Hepatic stellate cell (primary cell): Measurements from ENCODE around the gene ERCC8.
A peak's percentile ranks its signal among the peaks of the same experiment; 100 is the strongest.
"Not testable (repeated sequence)": the region's sequence is repeated elsewhere in the genome, so short reads cannot be mapped to it uniquely, and the experiment has no call there.

Experiments used
- DNase-seq: peaks from one replicate; pipeline ENCODE4 v3.0.0; 2011; ENCODE audit warnings: low spot score

Gene ERCC8

GRCh38 chr5:60916646-60917045, 28.2 kb downstream of the ERCC8 start:
- DNase-seq = no peak

DNA sequence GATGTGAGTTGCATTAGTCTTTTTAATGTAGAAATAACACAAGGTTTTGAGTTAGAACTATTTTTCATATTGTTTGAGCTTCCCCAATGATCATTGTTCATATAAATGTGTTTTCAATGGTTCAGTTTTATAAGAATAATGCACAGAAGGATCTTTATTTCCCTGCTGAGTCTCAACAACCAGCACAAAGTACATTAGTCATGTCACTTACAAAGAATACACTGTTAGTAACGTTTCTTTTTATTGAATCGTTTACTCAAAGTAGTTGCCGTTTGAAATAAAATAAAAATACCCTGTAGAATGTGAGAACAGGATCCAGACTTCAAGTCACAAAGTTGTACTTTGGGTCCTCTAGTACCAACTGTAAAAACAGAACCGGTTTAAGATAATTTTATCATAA, 41.5 kb downstream of the ERCC8 start:
- DNase-seq = no peak

- no peak for DNase-seq
These were observed 47.9 kb downstream of the ERCC8 start for GRCh38 chr5:60896991-60897390.

GRCh38 chr5:60893521-60893920, 51.3 kb downstream of the ERCC8 start:
- DNase-seq = no peak

DNA sequence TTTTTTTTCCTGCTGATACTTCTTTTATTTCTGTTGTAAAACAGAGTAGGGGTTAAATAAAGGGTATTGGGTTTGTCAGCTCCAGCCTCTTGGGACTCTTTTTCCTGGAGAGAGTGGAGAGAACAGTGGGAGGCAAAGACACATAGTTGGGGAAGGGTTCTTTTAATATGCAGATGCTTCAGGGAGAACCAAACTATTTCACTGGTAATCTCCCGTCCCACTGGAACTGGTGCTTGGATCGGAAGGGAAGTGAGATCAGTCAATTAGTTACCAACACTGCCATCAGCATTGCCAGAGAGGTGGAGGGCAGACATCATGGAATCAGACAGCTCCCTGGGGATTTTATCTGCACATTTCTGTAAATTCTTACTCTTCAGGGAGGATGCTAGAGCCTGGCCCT, 53.2 kb downstream of the ERCC8 start:
- no peak for DNase-seq

- DNase-seq = no peak
These were observed 56.4 kb downstream of the ERCC8 start for GRCh38 chr5:60888359-60889061.

GRCh38 chr5:60887746-60888145, 57.1 kb downstream of the ERCC8 start:
- DNase-seq = no peak

DNA sequence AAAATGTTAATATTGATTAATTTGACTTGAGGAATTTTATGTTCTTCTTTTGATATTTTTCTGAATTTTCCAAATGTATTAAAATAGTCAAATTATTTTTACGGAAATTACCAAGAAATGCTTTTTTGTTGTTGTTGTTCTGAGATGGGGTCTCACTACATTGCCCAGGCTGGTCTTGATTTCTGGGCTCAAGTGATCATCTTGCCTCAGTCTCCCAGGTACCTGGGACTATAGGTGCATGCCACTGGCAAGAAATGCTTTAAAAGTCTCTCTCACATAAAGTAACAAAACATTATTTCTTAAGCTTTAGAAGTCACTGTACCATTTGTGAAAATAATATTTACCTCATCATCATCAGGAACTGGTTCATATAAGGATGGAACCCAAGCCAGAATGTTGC, 57.8 kb downstream of the ERCC8 start:
- no peak for DNase-seq

- DNase-seq = no peak
These were observed 58.7 kb downstream of the ERCC8 start for GRCh38 chr5:60886158-60886557.

DNA sequence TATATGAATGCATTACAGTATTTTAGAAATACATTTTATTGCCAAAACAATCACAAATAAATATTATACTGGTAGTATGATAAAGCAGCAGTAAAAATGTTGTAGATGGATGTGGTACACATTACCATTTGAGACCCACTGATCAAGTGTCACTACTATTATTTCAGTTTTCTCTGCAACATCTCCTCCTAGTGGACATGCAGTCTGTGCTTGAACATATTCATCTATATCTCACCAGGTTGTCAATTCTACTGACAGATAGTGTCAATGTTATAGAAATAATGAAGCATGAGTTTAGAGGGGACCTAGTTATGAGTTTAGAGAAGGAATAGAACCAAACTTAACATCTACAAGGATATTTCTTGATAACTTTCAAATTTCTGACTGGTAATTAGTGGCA, 61.6 kb downstream of the ERCC8 start:
- DNase-seq = peak; percentile 9

GRCh38 chr5:60872892-60873291, 72.0 kb downstream of the ERCC8 start:
- no peak for DNase-seq

DNA sequence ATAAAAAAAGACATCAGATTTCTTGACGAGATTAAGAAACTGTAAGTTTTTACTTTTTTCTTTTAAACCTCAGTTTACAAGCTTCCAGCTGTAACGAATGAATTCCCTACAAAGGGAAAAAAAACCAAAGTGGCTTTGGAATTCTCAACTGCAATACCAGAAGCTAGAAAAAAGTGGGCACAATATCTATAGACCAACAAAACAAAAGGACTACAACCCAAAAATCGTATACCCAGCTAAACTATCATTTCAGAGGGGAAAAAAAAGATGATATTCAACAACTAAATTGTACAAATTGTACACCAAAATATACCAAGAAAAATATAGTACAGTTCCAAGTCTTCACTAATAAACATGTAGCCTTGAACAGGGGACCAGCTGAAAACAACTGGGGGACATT, 74.0 kb downstream of the ERCC8 start:
- no peak for DNase-seq

- DNase-seq = not testable (repeated sequence)
These were observed 84.3 kb downstream of the ERCC8 start for GRCh38 chr5:60860572-60860971.

DNA sequence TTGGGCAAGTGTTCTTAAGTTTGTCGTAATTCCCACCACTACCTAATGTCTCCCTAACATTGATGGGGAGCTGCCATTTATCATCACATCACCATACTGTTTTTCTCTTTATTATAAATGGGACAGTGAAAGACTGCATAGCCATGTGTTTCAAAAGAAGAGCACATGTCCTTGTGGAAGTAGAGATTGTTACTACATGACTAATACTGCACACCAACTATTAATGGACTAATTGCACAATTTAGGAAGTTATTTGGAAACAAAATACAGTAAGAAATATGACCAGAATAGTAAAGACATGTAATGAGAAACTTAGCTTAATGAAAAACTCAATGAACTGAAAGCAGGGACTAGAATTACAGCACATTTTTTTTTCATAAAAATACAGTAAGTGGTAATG, 88.8 kb downstream of the ERCC8 start:
- DNase-seq = no peak

GRCh38 chr5:60852940-60853339, 91.9 kb downstream of the ERCC8 start:
- no peak for DNase-seq

GRCh38 chr5:60852317-60852716, 92.6 kb downstream of the ERCC8 start:
- DNase-seq = no peak

DNA sequence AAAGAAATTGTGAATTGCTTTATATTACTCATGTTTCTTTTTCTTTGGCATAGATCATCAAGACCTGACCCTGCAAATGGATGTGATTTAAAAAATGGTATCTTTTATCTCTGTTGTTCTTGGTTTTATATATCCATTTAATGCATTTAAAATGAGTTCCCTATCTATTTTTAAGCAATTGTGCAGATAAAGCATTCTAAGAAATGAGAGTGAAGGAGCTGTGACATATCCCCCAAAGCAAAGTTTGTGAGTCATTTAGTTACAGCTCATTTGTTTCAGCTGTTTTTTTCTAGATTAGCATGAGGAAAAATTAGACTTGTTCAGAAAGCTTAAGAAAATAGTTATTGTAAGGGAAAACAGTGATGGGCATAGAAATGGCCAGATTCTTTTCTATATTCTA, 93.2 kb downstream of the ERCC8 start:
- DNase-seq = no peak

DNA sequence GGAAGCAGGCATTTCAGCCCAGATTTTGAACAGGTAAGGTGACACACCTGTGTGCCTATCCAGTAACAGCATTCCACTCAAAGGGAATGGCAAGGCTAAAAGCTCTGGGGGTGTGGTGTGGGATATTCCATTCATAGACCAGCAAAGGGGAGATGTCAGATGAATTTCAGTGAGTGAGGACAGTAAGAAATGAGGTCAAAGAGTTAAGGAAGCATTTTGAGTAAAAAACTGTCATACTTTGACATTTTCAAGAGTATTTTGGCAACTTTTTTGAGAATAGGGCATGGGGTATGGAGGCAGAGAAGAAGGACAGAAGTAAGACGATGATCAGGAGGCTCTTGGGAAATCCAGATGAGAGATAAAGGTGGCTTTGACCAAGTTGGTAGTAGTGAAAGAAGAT, 98.6 kb downstream of the ERCC8 start:
- no peak for DNase-seq

- peak; percentile 22 for DNase-seq
These were observed 100.6 kb downstream of the ERCC8 start, which contains the start of gene ELOVL7 for GRCh38 chr5:60843936-60844905. TSS of gene ELOVL7 (minus strand) at chr5:60844269. CDS start at chr5:60787397, 56,872 bp downstream.

- DNase-seq = peak; percentile 13
These were observed 101.4 kb downstream of the ERCC8 start for GRCh38 chr5:60843386-60843935.

DNA sequence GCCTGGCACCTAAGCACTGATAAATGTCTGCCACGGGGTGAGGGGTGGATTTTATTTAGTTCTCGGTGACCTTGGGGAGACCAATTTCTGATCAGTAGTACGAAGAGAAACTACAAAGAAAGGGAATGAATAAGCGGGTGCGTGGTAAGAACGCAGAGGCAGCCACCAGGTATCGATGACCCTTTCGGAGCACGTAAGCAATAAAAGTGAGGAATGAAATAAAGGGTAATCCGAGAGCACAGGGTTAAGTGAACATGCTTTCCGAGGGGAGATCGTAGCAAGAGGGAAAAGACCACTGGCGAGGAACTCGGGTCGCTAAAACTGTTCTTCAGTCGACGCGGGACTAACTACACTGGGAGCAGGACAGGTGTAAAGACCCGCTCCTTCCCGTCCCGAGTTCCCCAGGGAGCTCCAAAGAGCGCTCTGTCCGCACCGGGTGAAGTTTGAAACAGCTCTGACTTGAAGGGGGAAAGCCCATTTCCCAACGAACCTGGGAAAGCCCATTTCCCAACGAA, 101.9 kb downstream of the ERCC8 start:
- no peak for DNase-seq

- DNase-seq = no peak
These were observed 103.5 kb downstream of the ERCC8 start for GRCh38 chr5:60841361-60841760.

- no peak for DNase-seq
These were observed 108.7 kb downstream of the ERCC8 start for GRCh38 chr5:60836131-60836530.
